NCI-H446 treated with DMSO at 0.1 percent for 48 hours (cell line): ENCODE results near the gene ZNF438.
"Not testable (repeated sequence)": the region's sequence is repeated elsewhere in the genome, so short reads cannot be mapped to it uniquely, and the experiment has no call there.

Experiments
- DNase-seq: peaks from one replicate; lab custom pipeline; 2025; lab: John Stamatoyannopoulos, UW

The ZNF438 gene

DNA sequence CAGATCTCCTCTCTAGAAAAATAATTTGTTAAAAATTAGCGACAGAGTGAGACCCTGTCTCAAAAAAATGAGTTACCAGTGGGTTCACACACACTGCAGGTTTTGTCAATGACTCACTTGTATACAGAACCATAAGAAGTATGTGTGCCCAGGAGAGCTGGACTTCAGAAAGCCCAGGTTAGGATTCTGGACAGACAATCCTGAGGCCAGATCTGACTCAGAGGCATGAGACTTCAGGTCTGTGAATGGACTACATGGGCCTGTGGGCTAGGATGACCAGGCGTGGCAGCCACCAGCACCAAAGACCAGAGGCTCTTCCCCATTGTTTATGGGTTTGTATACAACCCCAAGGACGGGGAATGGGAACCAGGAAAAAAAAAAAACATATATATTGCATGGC lies 9.3 kb upstream of the ZNF438 start:
- DNase-seq = no peak

DNA sequence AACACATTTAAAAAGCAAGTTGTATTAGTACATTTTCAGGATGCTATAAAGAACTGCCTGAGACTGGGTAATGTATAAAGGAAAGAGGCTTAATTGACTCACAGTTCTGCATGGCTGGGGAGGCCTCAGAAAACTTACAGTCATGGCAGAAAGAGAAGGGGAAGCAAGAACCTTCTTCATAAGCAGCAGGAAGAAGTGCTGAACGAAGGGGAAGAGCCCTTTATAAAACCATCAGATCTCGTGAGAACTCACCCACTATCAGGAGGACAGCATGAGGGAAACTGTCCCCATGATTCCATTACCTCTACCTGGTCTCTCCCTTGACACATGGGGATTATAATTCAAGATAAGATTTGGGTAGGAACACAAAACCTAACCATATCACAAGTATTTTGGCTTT lies 7.3 kb upstream of the ZNF438 start:
- DNase-seq = not testable (repeated sequence)

GRCh38 chr10:31037749-31038148 lies 6.1 kb upstream of the ZNF438 start:
- no peak for DNase-seq

DNA sequence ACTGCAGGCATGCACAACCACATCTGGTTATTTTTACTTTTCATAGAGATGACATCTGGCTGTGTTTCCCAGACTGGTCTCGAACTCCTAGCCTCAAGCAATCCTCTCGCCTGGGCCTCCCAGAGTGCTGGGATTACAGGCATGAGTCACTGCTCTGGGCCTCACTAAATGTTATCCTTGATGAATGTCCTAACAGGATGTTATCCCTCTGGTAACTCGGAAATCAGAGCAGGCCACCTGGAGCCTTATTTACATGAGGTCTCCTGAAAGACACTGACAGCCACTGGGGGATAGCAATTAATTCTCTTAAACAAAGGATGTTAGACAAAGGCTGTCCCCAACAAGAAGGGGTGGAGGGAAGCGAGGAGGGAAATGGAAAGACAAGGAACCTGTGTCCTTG lies 4.5 kb upstream of the ZNF438 start:
- DNase-seq = no peak

DNA sequence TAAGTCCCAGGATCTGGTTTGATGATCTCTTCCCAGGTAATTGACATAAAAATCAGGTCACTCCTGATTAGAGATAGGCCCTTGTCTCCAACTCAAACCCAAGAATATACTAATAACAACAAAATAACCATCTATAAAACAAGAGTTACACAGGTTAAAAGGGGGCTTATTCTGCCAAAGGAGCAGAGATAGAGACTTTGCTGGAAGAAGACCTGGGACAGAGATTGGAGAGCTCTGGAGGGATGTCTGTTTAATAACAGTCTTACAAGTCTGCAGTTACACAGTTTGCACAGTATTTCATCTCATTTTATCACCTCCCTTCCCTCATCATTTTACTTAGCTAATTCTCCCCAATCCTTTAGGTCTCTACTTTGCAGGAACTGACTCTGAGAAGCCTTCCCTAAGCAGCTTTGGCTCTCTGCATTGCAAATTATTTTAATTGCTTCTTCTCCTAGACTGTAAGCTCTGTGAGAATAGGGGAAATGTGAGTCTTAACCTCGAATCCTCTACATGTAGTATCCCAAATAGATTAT lies 3.7 kb upstream of the ZNF438 start:
- DNase-seq = no peak

DNA sequence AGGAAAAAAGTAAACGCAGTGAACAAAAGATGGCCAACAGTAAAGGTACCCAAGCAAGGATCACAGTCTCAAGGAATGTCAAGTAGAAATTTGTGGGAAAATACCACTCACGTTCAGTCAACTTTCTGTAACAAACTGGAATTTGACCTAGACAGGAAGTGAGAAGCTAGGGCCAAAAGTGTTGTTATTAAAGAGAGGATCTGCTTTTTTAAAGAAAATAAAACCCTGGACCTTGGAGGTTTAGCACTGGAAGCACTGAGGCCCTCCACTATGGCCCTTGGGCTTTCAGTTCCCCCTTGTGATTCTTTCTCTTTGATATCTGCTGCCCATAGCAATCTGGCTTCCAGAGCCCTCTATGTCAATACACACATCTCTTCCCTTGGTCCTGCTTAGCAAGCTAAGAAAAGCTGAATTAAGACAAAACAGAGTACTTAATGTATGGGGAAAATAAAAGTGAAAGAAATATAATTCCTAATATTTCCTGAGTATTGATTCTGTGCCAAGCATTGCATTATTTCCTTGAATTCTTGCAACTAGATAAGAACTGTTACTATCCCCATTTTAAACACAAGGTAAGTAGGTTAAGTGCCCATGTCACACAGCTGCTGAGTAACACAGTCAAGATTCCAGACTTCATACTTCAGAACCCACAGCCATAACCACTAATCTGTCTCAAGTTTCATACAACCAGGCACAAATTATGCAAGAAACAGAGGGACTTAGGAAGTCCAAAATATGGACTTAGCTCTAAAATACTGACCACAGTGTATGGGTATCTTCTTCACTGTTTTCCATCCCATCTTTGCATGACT lies 2.6 kb upstream of the ZNF438 start:
- no peak for DNase-seq

DNA sequence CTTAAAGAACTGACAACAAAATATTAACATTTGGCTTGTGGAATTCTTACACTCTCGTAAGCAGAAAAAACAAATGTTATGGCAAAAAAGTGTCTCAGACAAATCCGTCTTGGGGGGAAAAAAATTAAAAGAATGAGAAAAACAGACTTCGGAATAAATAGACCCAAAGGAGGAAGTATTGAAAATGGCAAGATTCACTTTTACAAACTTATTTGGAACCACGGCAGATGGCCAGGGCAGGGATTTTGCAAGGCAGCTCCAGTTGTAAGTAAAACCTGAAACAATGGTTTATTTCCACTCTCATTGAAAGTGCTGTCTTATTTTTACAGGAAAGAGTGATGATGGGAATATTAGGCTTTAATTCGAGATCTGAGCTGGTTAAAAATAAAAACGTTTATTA lies 1.5 kb upstream of the ZNF438 start:
- no peak for DNase-seq

DNA sequence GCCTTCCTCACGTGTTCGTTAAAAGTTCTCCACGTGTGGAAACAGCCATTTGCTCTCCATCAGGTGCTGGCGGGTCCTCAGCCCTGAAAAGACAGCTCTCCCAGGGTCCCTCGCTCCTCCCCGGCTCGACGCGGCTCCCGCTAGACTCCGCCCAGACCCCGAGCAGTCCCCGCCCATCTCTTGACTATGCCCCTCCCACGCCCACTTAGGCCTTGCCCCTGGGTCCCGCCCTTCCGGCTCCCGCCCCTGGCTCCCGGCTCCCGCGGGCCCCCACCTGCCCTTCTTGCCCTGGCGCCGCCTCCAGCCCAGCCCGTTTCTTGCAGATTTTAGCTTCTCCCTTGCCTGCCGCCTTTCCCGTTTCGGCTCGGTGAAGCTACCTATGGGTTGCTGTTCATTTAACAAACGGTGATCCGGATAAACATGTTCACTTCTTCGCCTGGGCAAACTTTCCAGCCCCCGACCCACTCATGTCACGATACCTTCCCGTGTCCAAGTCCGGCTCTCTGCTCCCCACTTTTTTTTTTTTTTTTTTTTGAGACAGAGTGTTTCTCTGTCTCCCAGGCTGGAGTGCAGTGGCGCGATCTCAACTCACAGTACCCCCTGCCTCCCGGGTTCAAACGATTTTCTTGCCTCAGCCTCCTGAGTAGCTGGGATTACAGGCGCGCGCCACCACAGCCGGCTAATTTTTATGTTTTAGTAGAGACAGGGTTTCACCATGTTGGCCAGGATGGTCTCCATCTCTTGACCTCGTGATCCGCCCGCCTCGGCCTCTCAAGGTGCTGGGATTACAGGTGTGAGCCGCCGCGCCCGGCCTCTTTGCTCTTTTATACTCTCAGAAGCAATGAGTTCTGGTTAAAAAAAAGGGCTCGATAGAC lies 830 bp upstream of the ZNF438 start:
- DNase-seq = peak; percentile 88

GRCh38 chr10:31031205-31031557 lies 484 bp downstream of the ZNF438 start:
- DNase-seq = no peak

GRCh38 chr10:31030800-31031199 lies 865 bp downstream of the ZNF438 start:
- no peak for DNase-seq

DNA sequence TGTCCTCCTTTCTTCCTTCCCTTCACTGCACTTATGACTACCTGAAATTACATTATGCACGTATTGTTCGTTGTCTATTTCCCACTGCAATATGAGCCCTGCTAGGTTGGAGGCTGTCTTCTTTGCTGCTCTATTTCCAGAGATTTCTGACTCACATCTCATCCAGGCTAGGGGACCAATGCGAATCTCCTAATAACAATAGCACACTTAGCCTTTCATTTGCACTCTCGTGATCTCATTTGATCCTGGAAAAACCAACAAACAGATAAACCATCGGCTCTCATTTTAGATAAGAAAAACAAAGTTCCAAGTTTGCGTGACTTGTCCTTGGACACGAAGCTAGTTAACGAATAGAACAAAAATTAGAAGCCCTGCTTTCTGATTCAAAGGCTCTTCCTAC lies 1.4 kb downstream of the ZNF438 start:
- no peak for DNase-seq

GRCh38 chr10:31028081-31028480 lies 3.6 kb downstream of the ZNF438 start:
- DNase-seq = no peak

DNA sequence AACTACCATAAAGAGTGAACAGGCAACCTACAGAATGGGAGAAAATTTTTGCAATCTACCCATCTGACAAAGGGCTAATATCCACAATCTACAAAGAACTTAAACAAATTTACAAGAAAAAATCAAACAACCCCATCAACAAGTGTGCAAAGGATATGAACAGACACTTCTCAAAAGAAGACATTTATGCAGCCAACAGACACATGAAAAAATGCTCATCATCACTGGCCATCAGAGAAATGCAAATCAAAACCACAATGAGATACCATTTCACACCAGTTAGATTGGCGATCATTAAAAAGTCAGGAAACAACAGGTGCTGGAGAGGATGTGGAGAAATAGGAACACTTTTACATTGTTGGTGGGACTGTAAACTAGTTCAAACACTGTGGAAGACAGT lies 5.4 kb downstream of the ZNF438 start:
- not testable (repeated sequence) for DNase-seq

GRCh38 chr10:31025142-31025541 lies 6.5 kb downstream of the ZNF438 start:
- DNase-seq = no peak

- no peak for DNase-seq
These were observed 8.1 kb downstream of the ZNF438 start for GRCh38 chr10:31023558-31023957.

GRCh38 chr10:31020209-31020608 lies 11.5 kb downstream of the ZNF438 start:
- no peak for DNase-seq

DNA sequence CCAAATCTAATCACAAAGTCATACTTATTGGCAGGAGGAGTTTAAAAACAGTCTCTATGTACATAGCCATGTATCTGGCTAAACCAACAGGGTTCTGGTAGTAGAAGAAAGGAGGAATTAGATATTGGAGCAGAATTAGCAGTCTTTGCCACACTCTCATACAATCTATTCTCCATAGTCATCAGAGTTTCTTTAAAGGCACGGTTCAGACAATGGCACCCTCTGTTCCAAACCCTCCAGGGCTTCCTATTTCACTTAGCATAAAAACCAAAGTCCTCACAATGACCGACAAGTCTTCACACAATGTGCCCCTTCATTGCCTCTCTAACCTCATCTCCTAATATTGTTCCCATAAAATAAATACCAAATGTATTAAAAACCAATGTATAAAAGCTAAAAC lies 12.7 kb downstream of the ZNF438 start:
- DNase-seq = no peak

DNA sequence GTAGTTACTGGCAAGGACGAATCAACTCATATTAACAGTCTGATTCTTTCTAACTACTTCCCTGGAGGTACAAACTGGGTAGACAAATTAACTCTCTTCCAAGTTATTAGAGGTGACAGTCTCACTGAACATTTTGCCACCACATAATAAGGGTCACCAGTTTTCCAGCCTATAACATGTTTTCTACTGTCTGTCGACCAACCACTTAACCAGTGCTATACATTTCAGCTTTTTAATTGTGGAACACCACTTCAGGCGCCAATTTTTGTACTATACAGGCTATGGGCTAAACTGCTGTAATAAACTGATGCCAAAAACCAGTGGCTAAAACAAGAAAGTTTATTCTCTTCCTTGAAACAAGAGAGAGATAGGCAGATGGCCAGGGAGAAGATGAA lies 13.3 kb downstream of the ZNF438 start:
- no peak for DNase-seq

DNA sequence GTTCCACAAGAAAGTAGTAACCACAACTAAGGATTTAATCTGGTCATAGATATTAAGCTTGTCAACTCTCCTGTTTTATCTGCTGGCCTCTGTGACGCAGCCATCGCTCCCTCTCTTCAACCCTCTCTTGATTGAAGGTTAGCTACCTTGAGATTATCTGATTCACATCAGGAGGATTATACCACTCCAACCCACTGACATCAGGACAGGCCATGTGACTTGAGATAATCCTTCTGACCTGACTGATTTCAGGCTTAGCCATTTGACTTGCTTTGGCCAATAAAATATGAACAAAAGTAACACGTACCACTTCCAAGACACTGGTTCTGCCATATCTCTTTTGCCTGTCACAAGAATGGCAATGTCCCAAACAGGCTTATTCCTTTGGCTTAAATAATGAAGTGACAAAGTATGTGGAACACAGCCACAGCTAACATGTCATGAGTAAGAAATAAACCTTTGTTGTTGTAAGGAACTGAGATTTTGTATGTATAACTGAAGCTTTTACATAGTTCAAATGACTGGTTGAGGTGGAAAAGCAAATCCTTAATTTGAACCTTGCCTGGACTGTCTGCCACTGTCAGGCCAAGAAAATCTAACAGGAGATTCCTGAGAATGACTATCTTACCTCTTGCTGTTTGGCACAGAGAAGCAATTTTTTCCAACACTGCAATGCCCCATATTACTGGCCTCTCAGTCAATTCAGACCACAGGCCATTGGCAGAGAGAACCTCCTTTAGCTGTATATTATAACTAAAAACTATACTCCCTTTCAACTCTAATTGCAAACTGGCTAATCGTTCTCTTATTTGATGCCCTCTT lies 13.9 kb downstream of the ZNF438 start:
- DNase-seq = no peak

- no peak for DNase-seq
These were observed 17.3 kb downstream of the ZNF438 start for GRCh38 chr10:31014161-31014875.

DNA sequence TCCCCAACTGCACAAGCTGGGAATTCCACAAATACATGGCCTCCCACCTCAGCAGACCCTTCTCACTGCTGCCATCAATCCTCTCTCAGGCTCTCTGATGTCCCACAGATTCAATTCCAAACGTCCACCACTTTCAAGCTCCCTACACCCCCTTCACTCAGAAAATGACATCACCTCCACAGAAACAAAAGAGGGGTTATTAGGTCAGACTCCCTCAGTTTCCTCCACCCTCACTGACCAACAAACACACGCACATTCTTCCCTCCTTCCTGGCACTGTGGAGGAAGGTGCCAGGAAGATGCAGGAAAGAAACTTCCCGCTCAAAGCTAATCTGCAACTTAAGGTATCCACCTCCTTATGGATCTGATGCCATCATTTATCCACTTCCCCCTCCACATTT lies 18.3 kb downstream of the ZNF438 start:
- DNase-seq = no peak

DNA sequence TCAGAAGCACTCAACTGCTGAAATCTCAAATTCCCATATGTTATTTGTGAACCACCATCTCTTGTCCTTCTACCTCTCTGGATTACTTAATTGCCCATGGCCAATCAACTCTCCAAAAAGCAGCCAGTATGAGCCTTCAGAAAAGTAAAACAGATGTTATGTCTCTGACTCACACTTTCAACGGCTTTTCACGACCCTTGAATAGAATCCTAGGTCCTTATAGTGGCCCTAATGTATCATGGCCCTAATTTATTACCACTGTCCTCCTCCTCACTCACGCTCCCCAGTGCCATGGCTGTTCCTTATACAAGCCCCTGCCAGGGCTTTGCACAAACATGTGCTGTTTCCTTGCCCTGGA lies 20.0 kb downstream of the ZNF438 start:
- DNase-seq = peak; percentile 6
